GM19193 (cell line): ENCODE results near the gene ACTR3.

Experiments
- POLR2A ChIP-seq: IDR thresholded peaks from 4 replicates; pipeline ENCODE4 v1.6.1; 2011; ENCODE audit not compliant: insufficient read depth, insufficient read length; ENCODE audit errors: extremely low read depth

The ACTR3 gene

DNA sequence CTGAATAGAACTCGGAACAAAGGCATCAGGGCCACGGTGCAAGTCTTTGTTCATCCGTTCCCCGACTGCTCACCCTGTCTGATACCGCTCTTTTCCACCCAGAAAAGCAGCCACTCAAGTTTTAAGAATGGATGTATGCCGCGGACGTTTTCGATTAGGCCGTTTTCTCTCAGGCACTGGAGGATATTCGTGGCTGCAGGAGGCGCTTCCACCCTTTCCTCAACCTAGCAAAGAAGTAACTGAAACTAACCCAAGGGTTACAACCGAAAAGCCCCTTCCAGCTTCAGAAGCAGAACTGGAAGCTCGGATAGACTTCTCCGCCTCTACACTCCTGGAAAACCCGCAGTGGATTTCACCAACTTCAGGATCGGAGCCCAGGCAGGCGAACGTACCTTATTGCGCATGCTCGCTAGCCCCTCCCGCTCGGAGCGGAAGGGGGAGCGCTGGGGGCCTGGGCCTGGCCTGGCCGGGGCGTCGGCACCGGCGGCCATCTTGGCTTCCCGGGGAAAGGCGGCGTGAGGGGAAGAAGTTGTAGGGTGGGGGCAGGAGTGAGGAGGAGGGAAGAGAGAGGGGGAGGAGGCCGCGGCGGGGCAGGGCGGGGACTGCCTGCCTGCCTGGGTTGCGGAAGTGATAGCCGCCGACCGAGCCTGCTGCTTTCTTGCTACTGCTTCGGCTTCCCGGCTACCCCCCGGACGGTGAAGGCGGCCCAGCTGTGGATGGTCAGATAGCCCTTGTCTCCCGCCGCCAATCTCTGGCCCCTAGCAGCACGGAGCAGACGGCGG, at the start of gene ACTR3:
Gene ACTR3 (plus strand): TSS at position 619 of the 782 bp plus-strand sequence. CDS start 191 bp downstream, outside the sequence.
- TF ChIP-seq POLR2A, result peak; percentile 83

DNA sequence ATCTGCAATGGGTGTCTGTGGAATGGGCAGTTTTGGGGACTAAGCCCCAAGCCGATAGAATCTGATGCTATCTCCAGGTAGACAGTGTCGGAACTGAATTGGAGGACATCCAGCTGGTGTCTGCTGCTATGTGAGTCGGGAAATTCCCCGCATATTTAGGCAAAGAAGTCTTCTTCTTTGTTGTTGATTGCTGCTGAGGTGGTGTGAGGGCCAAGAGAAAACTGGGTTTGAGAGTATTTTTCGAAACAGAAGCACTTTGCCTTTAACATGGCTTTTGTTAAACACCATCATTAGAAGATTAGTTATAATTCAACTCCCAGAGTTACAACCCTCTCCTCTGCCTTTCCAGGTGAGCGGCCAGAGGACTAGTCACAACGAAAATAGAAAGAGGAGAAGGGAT, 49.4 kb upstream of the ACTR3 start:
- TF ChIP-seq POLR2A, result no peak

DNA sequence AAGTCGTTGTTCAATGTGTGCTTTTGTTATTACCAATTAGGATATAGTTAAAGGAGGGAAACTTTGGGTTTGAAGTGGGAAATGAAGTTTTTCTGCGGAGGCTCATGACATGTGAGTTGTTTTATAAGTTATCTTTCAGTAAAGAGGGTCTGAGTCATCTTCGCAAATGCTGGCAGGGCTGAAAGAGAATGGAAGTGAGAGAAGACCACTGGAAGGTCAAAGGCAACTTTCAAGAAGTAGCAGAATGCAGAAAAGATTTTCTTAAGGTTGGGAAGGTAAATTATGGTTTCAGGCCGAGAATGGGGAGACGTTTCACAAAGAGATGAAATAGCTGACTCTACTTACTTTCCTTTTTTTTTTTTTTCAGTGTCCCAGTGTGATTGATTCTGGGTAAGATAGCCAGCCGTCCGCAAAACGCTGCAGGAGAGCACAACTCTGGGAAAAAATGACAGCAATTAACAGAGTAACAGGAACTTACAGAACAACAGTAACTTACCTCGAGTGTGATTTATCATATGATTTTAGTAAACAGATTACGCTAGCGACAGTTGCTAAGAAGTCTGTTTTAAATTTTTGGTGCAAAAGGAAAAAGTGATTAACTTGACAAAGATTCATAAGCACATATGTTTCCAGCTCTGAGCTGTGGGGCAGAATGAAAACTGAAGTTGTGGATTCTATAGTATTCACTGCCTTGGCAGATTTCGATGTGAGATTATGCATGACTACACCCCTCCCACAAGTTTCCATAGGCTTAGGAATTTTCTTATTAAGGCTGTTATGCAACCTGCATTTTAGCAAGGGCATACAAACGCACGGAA, 46.8 kb upstream of the ACTR3 start:
- no peak for TF ChIP-seq POLR2A

DNA sequence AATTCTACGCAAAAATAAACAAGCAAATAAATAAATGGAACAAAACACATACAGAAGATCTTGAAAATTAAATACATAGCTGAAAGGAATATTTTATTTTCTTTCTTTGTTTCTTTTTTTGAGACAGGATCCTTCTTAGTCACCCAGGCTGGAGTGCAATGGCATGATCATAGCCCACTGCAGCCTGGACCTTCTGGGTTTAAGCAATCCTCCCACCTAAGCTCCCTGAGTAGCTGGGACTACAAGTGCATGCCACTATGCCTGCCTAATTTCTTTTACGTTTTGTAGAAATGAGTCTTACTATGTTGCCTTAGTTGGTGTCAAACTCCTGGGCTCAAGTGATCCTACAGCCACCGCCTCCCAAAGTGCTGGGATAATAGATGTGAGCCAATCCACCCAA, 44.6 kb upstream of the ACTR3 start:
- no peak for TF ChIP-seq POLR2A

DNA sequence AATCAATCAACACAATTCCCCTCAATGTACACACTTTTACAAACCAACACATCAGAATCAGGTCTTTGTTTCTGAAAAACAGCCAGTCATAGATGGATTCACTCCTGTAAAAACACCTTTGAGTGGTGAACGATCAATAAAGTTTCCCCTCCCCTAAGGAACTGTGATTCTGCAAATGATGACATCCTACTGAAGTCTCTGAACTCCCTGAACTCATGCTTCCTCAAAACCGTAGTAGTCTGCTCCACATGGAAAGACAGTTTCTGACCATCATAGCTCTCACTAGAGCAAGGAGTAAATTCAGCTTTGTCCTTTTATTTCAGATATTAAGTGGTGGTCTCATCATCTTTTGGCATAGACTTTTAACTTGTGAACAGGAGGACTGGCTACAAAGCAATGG, 43.5 kb upstream of the ACTR3 start:
- no peak for TF ChIP-seq POLR2A

DNA sequence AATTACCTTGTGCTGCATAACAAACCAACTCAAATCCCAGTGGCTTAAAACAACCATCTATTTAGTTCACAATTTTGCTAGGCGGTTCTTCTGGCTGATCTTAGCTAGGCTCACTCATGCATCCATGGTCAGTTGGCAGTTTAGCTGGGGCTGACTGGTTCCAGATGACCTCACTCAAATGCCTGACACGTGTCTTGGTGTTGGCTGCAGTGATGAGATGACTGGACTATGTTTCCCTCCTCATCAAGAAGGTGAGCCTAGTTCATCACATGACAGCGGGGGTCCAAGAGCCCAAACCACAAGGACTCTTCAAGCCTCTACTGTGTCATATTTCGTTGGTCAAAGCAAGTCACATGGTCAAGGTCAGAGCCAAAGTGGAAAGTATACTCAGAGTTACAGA, 42.7 kb upstream of the ACTR3 start:
- no peak for TF ChIP-seq POLR2A

DNA sequence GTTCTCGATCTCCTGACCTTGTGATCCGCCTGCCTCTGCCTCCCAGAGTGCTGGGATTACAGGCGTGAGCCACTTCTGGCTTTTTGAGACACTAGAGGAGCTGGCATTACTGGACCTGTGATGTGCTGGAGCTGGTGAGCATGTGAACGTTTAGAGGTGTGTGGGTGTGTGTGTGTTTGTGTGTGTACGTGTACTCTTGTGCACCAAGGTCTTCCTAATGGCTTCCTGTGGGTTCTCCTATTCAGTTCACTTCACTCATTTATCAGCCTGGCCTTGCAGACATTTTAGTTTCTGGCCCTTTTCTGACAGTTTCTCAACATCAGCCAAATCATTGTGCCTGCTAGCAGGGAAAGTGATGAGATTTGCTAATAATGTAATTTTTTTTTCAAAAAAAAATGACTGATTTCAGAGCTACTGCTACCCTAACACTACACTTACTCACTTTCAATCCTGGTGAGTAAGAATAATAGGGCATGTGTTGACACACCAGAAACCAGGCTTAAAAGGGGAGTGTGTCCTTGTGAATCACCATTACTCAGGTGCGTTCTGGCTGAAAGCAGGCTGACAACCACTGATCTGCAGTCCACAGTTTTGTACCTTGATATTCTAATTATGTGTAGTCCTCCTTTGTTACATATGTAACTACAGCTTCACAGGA, 41.0 kb upstream of the ACTR3 start:
- no peak for TF ChIP-seq POLR2A

DNA sequence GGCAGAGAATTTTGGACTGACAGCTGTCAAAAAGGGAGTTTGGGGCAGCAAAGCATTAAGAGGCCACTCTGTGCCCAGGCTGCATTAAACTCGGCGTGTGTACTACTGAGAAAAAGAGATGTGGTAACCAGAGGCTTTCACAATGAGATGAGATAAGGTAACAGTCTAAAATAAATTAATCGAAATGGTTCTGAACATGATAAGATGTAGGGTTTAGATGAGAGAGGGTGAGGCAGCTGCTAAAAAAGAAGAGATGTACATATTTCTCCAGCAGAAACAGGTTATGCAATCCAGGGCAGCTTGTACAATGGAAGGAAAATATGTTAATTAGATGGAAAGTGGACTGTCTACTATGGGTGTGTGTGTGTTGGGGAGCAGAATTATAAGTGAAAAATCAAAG, 39.2 kb upstream of the ACTR3 start:
- TF ChIP-seq POLR2A, result no peak

DNA sequence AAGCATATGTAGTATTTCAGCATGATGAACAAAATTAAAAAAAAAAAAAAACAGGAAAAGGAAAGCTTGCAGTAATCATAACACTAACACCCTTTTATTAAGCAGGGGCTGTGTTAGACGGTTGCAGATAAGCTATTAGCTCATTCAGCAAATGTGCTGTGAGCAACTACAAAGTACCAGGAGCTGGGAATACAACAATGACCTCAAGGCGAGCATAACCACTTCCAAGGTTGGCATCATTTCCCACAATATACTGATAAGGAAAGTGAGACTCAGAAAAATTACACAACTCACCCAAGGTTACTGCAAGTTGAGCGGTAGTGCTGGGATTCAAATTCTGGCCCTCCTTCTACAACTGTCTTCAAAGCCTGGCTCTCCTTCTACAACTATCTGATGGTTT, 38.2 kb upstream of the ACTR3 start:
- TF ChIP-seq POLR2A, result no peak

DNA sequence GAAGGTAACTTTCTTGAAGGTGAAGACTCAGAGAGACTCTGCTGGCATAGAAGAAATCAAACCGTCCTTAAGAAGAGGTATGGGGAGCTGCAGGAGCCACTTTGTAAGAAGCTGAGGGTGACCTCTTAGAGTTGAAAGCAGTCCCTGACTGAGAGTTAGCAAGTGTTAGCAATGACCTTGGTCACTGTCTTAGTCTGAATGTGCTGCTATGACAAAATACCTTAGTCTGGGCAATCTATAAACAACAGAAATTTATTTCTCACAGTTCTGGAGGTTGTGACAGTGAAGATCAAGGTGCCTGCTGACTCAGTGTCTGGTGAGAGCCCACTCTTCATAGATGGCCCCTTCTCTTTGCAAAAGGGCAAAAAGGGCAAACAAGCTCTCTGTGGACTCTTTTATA, 35.7 kb upstream of the ACTR3 start:
- no peak for TF ChIP-seq POLR2A

DNA sequence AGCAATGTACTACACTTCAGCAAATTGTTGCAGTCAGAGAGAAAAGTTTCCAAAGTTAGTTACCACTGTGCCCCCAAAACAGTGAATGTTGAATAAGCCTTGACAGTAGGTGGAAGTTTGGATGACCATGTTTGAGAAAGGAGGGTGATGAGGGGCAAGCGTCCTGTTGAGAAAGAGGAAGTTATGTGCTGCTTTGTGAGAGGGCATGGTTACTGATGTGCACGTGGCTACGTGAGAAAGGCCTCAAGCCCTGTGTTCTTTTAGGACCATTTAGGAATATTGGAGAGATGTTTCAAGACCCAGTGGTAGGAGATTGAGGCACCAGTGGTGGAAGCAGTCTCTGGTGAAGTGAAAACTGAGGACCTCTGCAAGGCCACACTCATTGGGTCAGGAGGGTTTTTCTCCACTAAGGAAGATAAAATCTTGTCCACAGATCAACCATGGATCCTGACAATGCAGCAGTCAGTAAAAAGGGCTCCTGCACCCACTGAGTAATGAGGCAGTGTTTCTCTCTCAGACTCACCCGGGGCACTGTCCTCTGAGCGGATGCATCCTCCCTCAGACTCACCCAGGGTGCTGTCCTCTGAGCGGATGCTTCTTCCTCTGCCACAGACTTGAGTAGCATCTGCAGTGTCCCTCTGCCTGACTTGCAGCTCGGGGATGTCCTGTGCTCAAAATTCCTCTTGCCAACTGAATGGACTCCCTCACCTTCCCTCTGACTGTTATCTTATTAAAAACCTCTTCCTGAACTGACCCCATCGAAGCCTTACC, 34.7 kb upstream of the ACTR3 start:
- no peak for TF ChIP-seq POLR2A

DNA sequence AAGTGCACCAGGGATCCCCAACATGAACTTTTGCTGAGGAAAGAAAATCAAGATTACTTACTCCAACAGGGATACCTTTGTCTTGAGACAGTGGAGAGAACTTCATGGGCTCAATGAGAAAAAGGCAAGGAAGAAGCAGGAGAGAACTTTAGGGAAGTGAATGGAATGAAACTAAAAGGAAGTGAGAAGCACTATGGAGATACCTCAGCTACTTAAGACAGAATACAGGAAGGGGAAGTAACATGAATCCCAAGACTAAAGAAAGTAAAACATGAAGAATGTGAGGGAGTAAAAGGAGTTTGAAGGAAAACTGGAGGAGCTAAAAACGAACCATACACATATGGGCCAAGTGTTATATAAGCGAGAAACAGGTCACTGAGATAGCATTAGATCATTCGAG, 32.4 kb upstream of the ACTR3 start:
- TF ChIP-seq POLR2A, result no peak

DNA sequence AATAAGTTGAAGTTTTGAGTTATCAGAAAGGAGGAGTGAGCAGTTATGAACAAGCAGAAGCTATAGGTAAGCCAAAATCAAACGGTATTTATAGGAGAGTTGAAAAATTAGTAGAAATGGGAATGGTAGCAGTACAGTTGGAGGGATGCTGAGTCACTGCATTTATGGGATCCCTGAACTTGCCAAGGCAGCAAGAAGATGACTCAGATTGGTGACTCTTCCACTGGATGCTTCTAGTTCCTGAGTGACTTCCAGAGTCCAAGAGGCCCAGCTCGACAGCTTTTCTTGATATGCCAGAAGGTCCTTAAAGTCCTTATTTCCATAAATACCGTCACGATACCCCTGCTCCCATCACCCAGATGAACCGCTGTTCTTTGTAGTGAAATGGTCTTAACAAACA, 31.1 kb upstream of the ACTR3 start:
- no peak for TF ChIP-seq POLR2A

DNA sequence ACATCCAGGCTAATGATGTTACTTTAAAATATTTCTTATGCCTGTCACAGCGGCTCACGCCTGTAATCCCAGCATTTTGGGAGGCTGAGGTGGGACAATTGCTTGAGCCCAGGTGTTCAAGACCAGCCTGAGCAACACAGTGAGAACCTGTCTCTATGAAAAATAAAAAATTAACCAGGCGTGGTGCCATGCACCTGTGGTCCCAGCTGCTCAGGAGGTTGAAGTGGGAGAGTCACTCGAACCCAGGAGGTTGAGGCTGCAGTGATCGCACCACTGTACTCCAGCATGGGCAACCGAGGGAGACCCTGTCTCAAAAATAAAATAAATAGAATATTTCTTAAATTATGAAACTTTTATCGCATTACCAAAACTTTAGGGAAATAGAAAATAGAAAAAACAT, 28.1 kb upstream of the ACTR3 start:
- TF ChIP-seq POLR2A, result no peak

DNA sequence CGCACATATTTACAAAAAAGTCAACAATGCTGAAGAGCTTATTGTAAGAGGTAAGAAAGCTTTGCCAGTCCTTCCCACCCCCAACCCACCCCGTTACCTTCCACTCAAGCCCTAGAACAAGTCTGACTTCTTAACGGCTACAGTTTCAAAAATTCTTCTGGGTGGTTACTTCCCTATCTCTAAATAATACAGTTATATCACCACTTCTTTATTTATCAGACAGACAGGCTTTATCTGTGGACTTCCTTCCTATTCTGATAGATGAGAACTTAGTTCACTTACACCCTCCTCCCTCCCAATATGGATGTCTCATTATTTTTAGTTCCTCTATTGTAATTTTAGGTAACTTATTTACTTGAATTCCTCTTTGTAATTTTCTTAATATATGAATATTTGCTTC, 26.7 kb upstream of the ACTR3 start:
- no peak for TF ChIP-seq POLR2A

DNA sequence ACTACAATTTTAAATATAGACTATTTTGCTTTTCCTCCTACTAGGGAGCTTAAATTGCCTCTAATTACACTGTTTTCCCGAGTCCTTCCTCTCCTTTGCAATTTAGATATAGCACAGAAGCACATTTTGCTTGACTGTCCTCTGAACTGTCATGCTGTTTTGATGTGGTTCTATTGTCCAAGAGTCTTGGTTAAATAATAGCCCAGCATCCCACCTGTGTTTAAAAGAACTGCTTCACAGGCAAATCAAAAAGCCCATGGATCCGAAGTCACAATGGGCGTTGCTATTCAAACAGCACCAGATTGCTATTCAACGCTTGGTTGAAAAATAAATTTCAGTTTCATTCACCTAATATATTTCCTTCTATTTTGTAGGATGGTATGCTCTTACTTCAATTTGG, 22.3 kb upstream of the ACTR3 start:
- no peak for TF ChIP-seq POLR2A

DNA sequence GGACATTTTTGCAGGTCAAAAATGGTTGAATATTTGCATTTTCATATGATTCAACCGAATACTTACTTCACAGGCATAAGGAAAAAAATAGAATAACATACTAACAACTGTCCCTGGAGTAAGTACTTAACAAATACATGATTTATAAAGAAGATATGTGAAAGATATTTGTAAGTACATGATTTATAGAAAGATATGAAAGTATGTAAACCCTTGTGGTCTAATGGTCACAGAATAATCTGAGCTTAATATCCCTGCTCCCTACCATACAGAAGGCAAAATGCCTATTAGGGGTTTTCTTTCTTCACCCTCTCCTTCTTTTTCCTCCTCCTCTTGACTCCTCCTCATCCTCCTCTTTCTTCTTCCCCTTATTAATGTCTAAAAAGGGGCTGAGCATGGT, 20.6 kb upstream of the ACTR3 start:
- TF ChIP-seq POLR2A, result no peak
